OCI-LY7 (cell line): ENCODE data around the gene SLC25A17. TPM values are rescaled to one million over a fixed set of nuclear protein-coding genes. Genes with fewer than 3 reads are reported as not detected.

Experiments used
- BruUV-seq: library from RNA; stranded (reverse); fragments of 400-500 nt; replicated peaks from 2 replicates; lab custom pipeline; 2021; lab: Mats Ljungman, UMichigan
- CTCF ChIA-PET: fragments of 300-600 bp; sonication (Branson Sonifier 250); formaldehyde crosslinking; loops from one replicate; lab custom pipeline; 2022; ENCODE audit warnings: antibody characterized with exemption; ENCODE audit not compliant: unreplicated experiment; lab: Charles Lee
- POLR2A ChIA-PET: fragments of 300-600 bp; sonication (Branson Sonifier 250); formaldehyde crosslinking; loops from one replicate; lab custom pipeline; 2022; ENCODE audit warnings: antibody characterized with exemption; lab: Charles Lee
- DNase-seq: peaks from one replicate; pipeline ENCODE4 v3.0.0-alpha.2; 2015; ENCODE audit warnings: low spot score
- H2AFZ ChIP-seq: fragments of 200-600 bp; sonication (generic), shearing (Covaris generic); 2 replicates; pipeline ENCODE4 v1.6.1; 2014; ENCODE audit warnings: mild to moderate bottlenecking, antibody characterized with exemption, low read length, moderate library complexity
- H3K27ac ChIP-seq: fragments of 200-600 bp; sonication (generic); 2 replicates; pipeline ENCODE4 v1.5.1; 2014; ENCODE audit warnings: mixed run types, low read depth, mild to moderate bottlenecking, moderate library complexity, low read length, inconsistent platforms; ENCODE audit not compliant: poor library complexity, severe bottlenecking
- H3K36me3 ChIP-seq: fragments of 200-600 bp; sonication (generic); 2 replicates; pipeline ENCODE4 v1.6.1; 2014; ENCODE audit warnings: mild to moderate bottlenecking, antibody characterized with exemption, low read length, moderate library complexity, mixed read lengths; ENCODE audit not compliant: insufficient read depth
- H3K4me1 ChIP-seq: fragments of 200-600 bp; sonication (generic); 2 replicates; pipeline ENCODE4 v1.5.1; 2014; ENCODE audit warnings: mild to moderate bottlenecking, low read length; ENCODE audit not compliant: insufficient read depth, poor library complexity, severe bottlenecking
- H3K4me2 ChIP-seq: fragments of 200-600 bp; sonication (generic); 2 replicates; pipeline ENCODE4 v1.6.1; 2014; ENCODE audit warnings: mild to moderate bottlenecking, low read length
- H3K4me3 ChIP-seq: fragments of 200-600 bp; sonication (generic); 2 replicates; pipeline ENCODE4 v1.5.1; 2014; ENCODE audit warnings: mild to moderate bottlenecking, low read depth, low read length; ENCODE audit not compliant: poor library complexity, severe bottlenecking
- H3K79me2 ChIP-seq: fragments of 200-600 bp; sonication (generic); 2 replicates; pipeline ENCODE4 v1.6.1; 2016; ENCODE audit warnings: low read depth, mild to moderate bottlenecking, low read length, moderate library complexity, mixed read lengths; ENCODE audit not compliant: insufficient read depth
- H3K9me2 ChIP-seq: fragments of 200-600 bp; sonication (generic); 2 replicates; pipeline ENCODE4 v1.6.1; 2016; ENCODE audit warnings: mild to moderate bottlenecking, low read length, mixed read lengths; ENCODE audit not compliant: insufficient read depth
- H3K9me3 ChIP-seq: fragments of 200-600 bp; sonication (generic); 2 replicates; pipeline ENCODE4 v1.6.1; 2014; ENCODE audit warnings: mild to moderate bottlenecking, mixed run types, low read length, mixed read lengths
- H4K20me1 ChIP-seq: fragments of 200-600 bp; sonication (generic); 2 replicates; pipeline ENCODE4 v1.6.1; 2014; ENCODE audit warnings: mild to moderate bottlenecking, antibody characterized with exemption, low read length, moderate library complexity, mixed read lengths; ENCODE audit not compliant: insufficient read depth
- EZH2phosphoT487 ChIP-seq: fragments of 200-600 bp; sonication (generic); IDR thresholded peaks from 2 replicates; pipeline ENCODE4 v1.6.1; 2018; ENCODE audit warnings: low read depth, borderline replicate concordance, mild to moderate bottlenecking, mixed run types, antibody characterized with exemption, low read length, moderate library complexity, mixed read lengths
- intact Hi-C: fragments of 100-400 bp; cut with micrococcal nuclease; formaldehyde crosslinking; loops from one replicate; pipeline ENCODE4 v1.10.0; 2022; ENCODE audit not compliant: unreplicated experiment
- total RNA-seq, 2 experiments: library from RNA; depleted of rRNA in 1 of 2; stranded (reverse); fragments of >200 nt in 1 of 2; shearing (Covaris generic) in 1 of 2; gene quantifications; 2 replicates each; pipeline ENCODE4 v1.2.3, GENCODE V29; 2014 to 2022
- TF ChIP-seq, protein P1 (sequence below): fragments of 200-600 bp; sonication (generic); conservative IDR thresholded peaks from 2 replicates; pipeline ENCODE4 v1.5.1; 2014; ENCODE audit warnings: mild to moderate bottlenecking, antibody characterized with exemption, low read length, moderate library complexity, mixed read lengths

The SLC25A17 gene
- total RNA-seq, 2 experiments from 2014 or later: 25.9 to 37.9 TPM

- ChIA-PET POLR2A (no interaction called here), CTCF (no interaction called here)
- H3K9me3 ChIP-seq: no peaks in the 10 kb centered on the region
- no peak overlapping the region for H3K4me3 ChIP-seq
- intact Hi-C loops: no loop called here
- H4K20me1 ChIP-seq: 0 out of 2 replicates have a peak, but pooled peaks cover 11% of the 10 kb centered on the region
- H3K9me2 ChIP-seq: no peaks in the 10 kb centered on the region
- no peak overlapping the region for H3K4me2 ChIP-seq
- TF ChIP-seq, protein P1, sequence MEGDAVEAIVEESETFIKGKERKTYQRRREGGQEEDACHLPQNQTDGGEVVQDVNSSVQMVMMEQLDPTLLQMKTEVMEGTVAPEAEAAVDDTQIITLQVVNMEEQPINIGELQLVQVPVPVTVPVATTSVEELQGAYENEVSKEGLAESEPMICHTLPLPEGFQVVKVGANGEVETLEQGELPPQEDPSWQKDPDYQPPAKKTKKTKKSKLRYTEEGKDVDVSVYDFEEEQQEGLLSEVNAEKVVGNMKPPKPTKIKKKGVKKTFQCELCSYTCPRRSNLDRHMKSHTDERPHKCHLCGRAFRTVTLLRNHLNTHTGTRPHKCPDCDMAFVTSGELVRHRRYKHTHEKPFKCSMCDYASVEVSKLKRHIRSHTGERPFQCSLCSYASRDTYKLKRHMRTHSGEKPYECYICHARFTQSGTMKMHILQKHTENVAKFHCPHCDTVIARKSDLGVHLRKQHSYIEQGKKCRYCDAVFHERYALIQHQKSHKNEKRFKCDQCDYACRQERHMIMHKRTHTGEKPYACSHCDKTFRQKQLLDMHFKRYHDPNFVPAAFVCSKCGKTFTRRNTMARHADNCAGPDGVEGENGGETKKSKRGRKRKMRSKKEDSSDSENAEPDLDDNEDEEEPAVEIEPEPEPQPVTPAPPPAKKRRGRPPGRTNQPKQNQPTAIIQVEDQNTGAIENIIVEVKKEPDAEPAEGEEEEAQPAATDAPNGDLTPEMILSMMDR: no peak
- TF ChIP-seq EZH2phosphoT487: no peak
- BruUV-seq: no TSS peak
- H3K4me1 ChIP-seq: peaks cover 14% of the 10 kb centered on the region
- peaks cover 71% of the 10 kb centered on the region for H3K36me3 ChIP-seq
- H2AFZ ChIP-seq: no peak overlapping the region
- no peak for DNase-seq
- no peak overlapping the region for H3K27ac ChIP-seq
- peaks cover 81% of the 10 kb centered on the region for H3K79me2 ChIP-seq
These were observed 10.9 kb downstream of the SLC25A17 start for GRCh38 chr22:40808018-40808841.

DNA sequence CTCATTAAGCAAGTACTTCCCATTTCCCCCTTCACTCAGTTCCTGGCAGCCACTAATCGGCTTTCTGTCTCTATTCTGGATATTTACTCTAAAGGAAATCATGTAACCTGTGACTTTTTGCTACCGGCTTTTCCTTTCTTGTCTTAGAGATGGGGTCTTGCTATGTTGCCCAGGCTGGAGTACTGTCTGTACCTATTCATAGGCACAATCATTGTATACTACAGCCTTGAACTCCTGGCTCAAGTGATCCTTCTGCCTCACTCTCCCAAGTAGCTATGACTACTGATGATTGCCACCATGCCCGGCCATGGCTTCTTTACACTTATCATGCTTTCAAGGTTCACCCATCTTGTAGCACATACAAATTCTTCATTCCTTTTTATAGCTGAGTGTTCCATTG, 12.4 kb downstream of the SLC25A17 start:
- H3K79me2 ChIP-seq: peaks cover 70% of the 10 kb centered on the region; the same call in 1 of the 2 replicates
- TF ChIP-seq EZH2phosphoT487: no peak
- TF ChIP-seq, protein P1: no peak
- no peaks in the 10 kb centered on the region for H3K9me3 ChIP-seq
- POLR2A ChIA-PET: interaction anchor here (1.3 kb wide), 1 partner anchor 89 kb away, joined by 3 read pairs; no protein-coding TSS in a partner anchor
- H3K27ac ChIP-seq: no peak overlapping the region
- no TSS peak for BruUV-seq
- CTCF ChIA-PET: no interaction called here
- no peaks in the 10 kb centered on the region for H3K9me2 ChIP-seq
- H2AFZ ChIP-seq: no peak overlapping the region
- no peak overlapping the region for H3K4me3 ChIP-seq
- H3K36me3 ChIP-seq: peaks cover 64% of the 10 kb centered on the region
- H4K20me1 ChIP-seq: 0 out of 2 replicates have a peak, but pooled peaks cover 11% of the 10 kb centered on the region
- H3K4me2 ChIP-seq: no peak overlapping the region
- no peak for DNase-seq
- H3K4me1 ChIP-seq: peaks cover 2% of the 10 kb centered on the region
- intact Hi-C loops: no loop called here

GRCh38 chr22:40805699-40806203, 13.4 kb downstream of the SLC25A17 start:
- H3K9me3 ChIP-seq: no peaks in the 10 kb centered on the region
- no peaks in the 10 kb centered on the region for H3K9me2 ChIP-seq
- H3K4me2 ChIP-seq: no peak overlapping the region
- DNase-seq: no peak
- TF ChIP-seq, protein P1: no peak
- TF ChIP-seq EZH2phosphoT487: no peak
- H3K36me3 ChIP-seq: peaks cover 55% of the 10 kb centered on the region
- intact Hi-C loops: no loop called here
- BruUV-seq: no TSS peak
- no peak overlapping the region for H3K4me3 ChIP-seq
- H3K4me1 ChIP-seq: no peaks in the 10 kb centered on the region
- POLR2A ChIA-PET: interaction anchor here (1.3 kb wide), 1 partner anchor 88 kb away, joined by 3 read pairs; no protein-coding TSS in a partner anchor
- 0 out of 2 replicates have a peak, but pooled peaks cover 11% of the 10 kb centered on the region for H4K20me1 ChIP-seq
- CTCF ChIA-PET: no interaction called here
- H3K79me2 ChIP-seq: peaks cover 60% of the 10 kb centered on the region; the same call in 1 of the 2 replicates
- H2AFZ ChIP-seq: no peak overlapping the region
- H3K27ac ChIP-seq: no peak overlapping the region
